Hepatocyte (in vitro differentiated cells): Measurements from ENCODE around the gene CPB1.

Experiments used
- CTCF ChIP-seq: fragments of 200-600 bp; sonication (generic); IDR thresholded peaks from 2 replicates; pipeline ENCODE4 v1.5.1; 2016; ENCODE audit warnings: antibody characterized with exemption, mild to moderate bottlenecking; ENCODE audit not compliant: poor library complexity
- EZH2 ChIP-seq: fragments of 200-600 bp; sonication (generic); IDR thresholded peaks from 2 replicates; pipeline ENCODE4 v1.6.1; 2016; ENCODE audit warnings: antibody characterized with exemption, mild to moderate bottlenecking, borderline replicate concordance
- EZH2phosphoT487 ChIP-seq: fragments of 200-600 bp; sonication (generic); IDR thresholded peaks from one replicate; pipeline ENCODE4 v1.6.1; 2018; ENCODE audit warnings: antibody characterized with exemption, mild to moderate bottlenecking, low read depth, moderate library complexity; ENCODE audit not compliant: unreplicated experiment, severe bottlenecking

- TF ChIP-seq CTCF (no peak), EZH2 (no peak), EZH2phosphoT487 (no peak)
These were observed 50.5 kb downstream of the CPB1 start for GRCh38 chr3:148878095-148878494.
